Immature natural killer cell (primary cell): ENCODE measurements around the gene PNPLA8. TPM values are rescaled to one million over a fixed set of nuclear protein-coding genes. Genes with fewer than 3 reads are reported as not detected.
A peak's percentile ranks its signal among the peaks of the same experiment; 100 is the strongest.

Source experiments
- DNase-seq, 3 donors: peaks; one replicate each; pipeline ENCODE4 v3.0.0; 2022; ENCODE audit warnings: mixed read lengths in 1 of 3
- H3K27ac Mint-ChIP-seq, 6 donors: one replicate each; pipeline ENCODE4 v1.8.0; 2020; ENCODE audit warnings: mixed read lengths in 6 of 6, mild to moderate bottlenecking in 5 of 6, inconsistent platforms in 4 of 6, moderate library complexity in 3 of 6
- H3K27me3 Mint-ChIP-seq, 3 donors: one replicate each; pipeline ENCODE4 v1.8.0; 2020 to 2021; ENCODE audit warnings: low read depth in 3 of 3, mild to moderate bottlenecking in 3 of 3, mixed read lengths in 3 of 3, moderate library complexity in 3 of 3, inconsistent platforms in 1 of 3
- H3K36me3 Mint-ChIP-seq, 3 donors: one replicate each; pipeline ENCODE4 v1.8.0; 2020; ENCODE audit warnings: mixed read lengths in 3 of 3, inconsistent platforms in 2 of 3, mild to moderate bottlenecking in 2 of 3
- H3K4me1 Mint-ChIP-seq, 2 donors: one replicate each; pipeline ENCODE4 v1.8.0; 2020; ENCODE audit warnings: inconsistent platforms in 2 of 2, mild to moderate bottlenecking in 2 of 2, mixed read lengths in 2 of 2, moderate library complexity in 1 of 2
- H3K4me3 Mint-ChIP-seq, 5 donors: one replicate each; pipeline ENCODE4 v1.8.0; 2020; ENCODE audit warnings: mild to moderate bottlenecking in 5 of 5, mixed read lengths in 5 of 5, inconsistent platforms in 3 of 5, moderate library complexity in 3 of 5
- H3K9me3 Mint-ChIP-seq, 6 donors: one replicate each; pipeline ENCODE4 v1.8.0; 2020; ENCODE audit warnings: mild to moderate bottlenecking in 6 of 6, mixed read lengths in 6 of 6, inconsistent platforms in 4 of 6, moderate library complexity in 3 of 6
- polyA plus RNA-seq, 3 donors: library from polyadenylated mRNA; unstranded; fragments of 300-500 nt; fragmentation: Illumina TruSeq; gene quantifications; one replicate each; pipeline ENCODE4 v1.2.3, GENCODE V29; 2021

The PNPLA8 gene
- polyA plus RNA-seq, 3 donors from 2014 or later: 16.8 to 35.4 (median 31.7) TPM

- Mint-ChIP-seq H3K27ac (no peak within 1 kb of the TSS), H3K4me1 (peaks cover 0 to 14% of the 10 kb centered on the region in 2 donors), H3K4me3 (peak within 1 kb of the TSS in 2 of 5 donors; percentile 7 to 29), H3K27me3 (peaks cover 2 to 46% (median 13%) of the 10 kb centered on the region in 3 donors), H3K36me3 (peaks cover 4 to 12% (median 6%) of the 10 kb centered on the region in 3 donors), H3K9me3 (peaks cover 0 to 1% (median 0%) of the 10 kb centered on the region in 6 donors)
- no peak for DNase-seq
Observed at GRCh38 chr7:108455998-108456677, 69.8 kb downstream of the PNPLA8 start, which contains the start of gene NRCAM. Gene NRCAM (minus strand): TSS chr7:108456436. CDS start chr7:108240064, 216,372 bp downstream.

GRCh38 chr7:108455551-108455997 lies 70.4 kb downstream of the PNPLA8 start:
- H3K27ac Mint-ChIP-seq: no peak overlapping the region
- no peak overlapping the region for H3K4me3 Mint-ChIP-seq
- H3K9me3 Mint-ChIP-seq: peaks cover 0 to 1% (median 0%) of the 10 kb centered on the region in 6 donors
- no peak for DNase-seq
- peaks cover 4 to 12% (median 6%) of the 10 kb centered on the region in 3 donors for H3K36me3 Mint-ChIP-seq
- peaks cover 0 to 14% of the 10 kb centered on the region in 2 donors for H3K4me1 Mint-ChIP-seq
- peaks cover 2 to 47% (median 11%) of the 10 kb centered on the region in 3 donors for H3K27me3 Mint-ChIP-seq

- Mint-ChIP-seq H3K4me3 (peak overlapping the region in 3 of 5 donors; percentile 18 to 48 (median 29)), H3K36me3 (peaks cover 4 to 12% (median 6%) of the 10 kb centered on the region in 3 donors), H3K9me3 (peaks cover 0 to 1% (median 0%) of the 10 kb centered on the region in 6 donors), H3K27ac (no peak overlapping the region), H3K27me3 (peaks cover 2 to 47% (median 9%) of the 10 kb centered on the region in 3 donors), H3K4me1 (peaks cover 0 to 14% of the 10 kb centered on the region in 2 donors)
- no peak for DNase-seq
Observed at GRCh38 chr7:108454674-108455550, 71.0 kb downstream of the PNPLA8 start.

GRCh38 chr7:108454317-108454673 lies 71.6 kb downstream of the PNPLA8 start:
- peak overlapping the region in 2 of 5 donors; percentile 29 to 48 for H3K4me3 Mint-ChIP-seq
- H3K9me3 Mint-ChIP-seq: peaks cover 0 to 1% (median 0%) of the 10 kb centered on the region in 6 donors
- peaks cover 4 to 12% (median 6%) of the 10 kb centered on the region in 3 donors for H3K36me3 Mint-ChIP-seq
- H3K27ac Mint-ChIP-seq: no peak overlapping the region
- peaks cover 0 to 14% of the 10 kb centered on the region in 2 donors for H3K4me1 Mint-ChIP-seq
- peaks cover under 1 to 47% (median 9%) of the 10 kb centered on the region in 3 donors for H3K27me3 Mint-ChIP-seq
- no peak for DNase-seq

- Mint-ChIP-seq H3K27me3 (peaks cover 3 to 42% (median 9%) of the 10 kb centered on the region in 3 donors), H3K4me3 (no peak overlapping the region), H3K4me1 (peaks cover 0 to 14% of the 10 kb centered on the region in 2 donors), H3K27ac (no peak overlapping the region), H3K9me3 (peaks cover 0 to 1% (median 0%) of the 10 kb centered on the region in 6 donors), H3K36me3 (peaks cover 4 to 8% (median 6%) of the 10 kb centered on the region in 3 donors)
- no peak for DNase-seq
Observed at GRCh38 chr7:108453320-108453719, 72.6 kb downstream of the PNPLA8 start.

GRCh38 chr7:108452707-108453106 lies 73.2 kb downstream of the PNPLA8 start:
- H3K27ac Mint-ChIP-seq: no peak overlapping the region
- no peak for DNase-seq
- H3K4me1 Mint-ChIP-seq: peaks cover 0 to 9% of the 10 kb centered on the region in 2 donors
- H3K27me3 Mint-ChIP-seq: peaks cover 3 to 36% (median 11%) of the 10 kb centered on the region in 3 donors
- H3K4me3 Mint-ChIP-seq: no peak overlapping the region
- H3K9me3 Mint-ChIP-seq: no peaks in the 10 kb centered on the region
- H3K36me3 Mint-ChIP-seq: peaks cover 2 to 3% (median 3%) of the 10 kb centered on the region in 3 donors

GRCh38 chr7:108451296-108451848 lies 74.6 kb downstream of the PNPLA8 start:
- peaks cover 3 to 27% (median 10%) of the 10 kb centered on the region in 3 donors for H3K27me3 Mint-ChIP-seq
- H3K4me3 Mint-ChIP-seq: no peak overlapping the region
- no peak for DNase-seq
- no peaks in the 10 kb centered on the region for H3K36me3 Mint-ChIP-seq
- H3K4me1 Mint-ChIP-seq: no peaks in the 10 kb centered on the region
- no peak overlapping the region for H3K27ac Mint-ChIP-seq
- H3K9me3 Mint-ChIP-seq: no peaks in the 10 kb centered on the region

GRCh38 chr7:108450160-108450559 lies 75.8 kb downstream of the PNPLA8 start:
- Mint-ChIP-seq H3K27me3 (peaks cover 3 to 29% (median 10%) of the 10 kb centered on the region in 3 donors), H3K4me3 (no peak overlapping the region), H3K36me3 (no peaks in the 10 kb centered on the region), H3K27ac (no peak overlapping the region), H3K4me1 (no peaks in the 10 kb centered on the region), H3K9me3 (no peaks in the 10 kb centered on the region)
- no peak for DNase-seq

GRCh38 chr7:108449521-108449920 lies 76.4 kb downstream of the PNPLA8 start:
- H3K4me1 Mint-ChIP-seq: no peaks in the 10 kb centered on the region
- H3K27me3 Mint-ChIP-seq: peaks cover 3 to 27% (median 10%) of the 10 kb centered on the region in 3 donors
- no peaks in the 10 kb centered on the region for H3K36me3 Mint-ChIP-seq
- no peak overlapping the region for H3K27ac Mint-ChIP-seq
- no peak for DNase-seq
- H3K9me3 Mint-ChIP-seq: no peaks in the 10 kb centered on the region
- no peak overlapping the region for H3K4me3 Mint-ChIP-seq

GRCh38 chr7:108448584-108449505 lies 77.1 kb downstream of the PNPLA8 start:
- H3K27ac Mint-ChIP-seq: no peak overlapping the region
- peaks cover 3 to 25% (median 10%) of the 10 kb centered on the region in 3 donors for H3K27me3 Mint-ChIP-seq
- DNase-seq: no peak
- H3K4me1 Mint-ChIP-seq: no peaks in the 10 kb centered on the region
- no peaks in the 10 kb centered on the region for H3K9me3 Mint-ChIP-seq
- H3K4me3 Mint-ChIP-seq: no peak overlapping the region
- no peaks in the 10 kb centered on the region for H3K36me3 Mint-ChIP-seq

GRCh38 chr7:108442039-108442568 lies 83.8 kb downstream of the PNPLA8 start:
- Mint-ChIP-seq H3K36me3 (no peaks in the 10 kb centered on the region), H3K4me3 (no peak overlapping the region), H3K27ac (no peak overlapping the region), H3K27me3 (peaks cover 0 to 7% (median 2%) of the 10 kb centered on the region in 3 donors), H3K4me1 (no peaks in the 10 kb centered on the region), H3K9me3 (no peaks in the 10 kb centered on the region)
- DNase-seq: no peak

- no peak overlapping the region for H3K4me3 Mint-ChIP-seq
- peaks cover 0 to 1% (median 0%) of the 10 kb centered on the region in 6 donors for H3K9me3 Mint-ChIP-seq
- H3K4me1 Mint-ChIP-seq: no peaks in the 10 kb centered on the region
- H3K27me3 Mint-ChIP-seq: peaks cover 0 to 5% (median 2%) of the 10 kb centered on the region in 3 donors
- H3K36me3 Mint-ChIP-seq: no peaks in the 10 kb centered on the region
- DNase-seq: no peak
- H3K27ac Mint-ChIP-seq: no peak overlapping the region
Observed at GRCh38 chr7:108441392-108441955, 84.5 kb downstream of the PNPLA8 start.
